K562 (cell line): Measurements from ENCODE around the gene RAVER2. TPM values are rescaled to one million over a fixed set of nuclear protein-coding genes. Genes with fewer than 3 reads are reported as not detected.

ENCODE experiments used
- ATAC-seq: fragments of 200-7000 bp; cut with Tn5 transposase; 3 replicates; pipeline ENCODE4 v1.9.1; 2020; ENCODE audit warnings: moderate library complexity
- BruUV-seq: library from RNA; stranded (reverse); fragments of 400-500 nt; replicated peaks from 2 replicates; lab custom pipeline; 2021; lab: Mats Ljungman, UMichigan
- CTCF ChIA-PET: fragments of 300-600 bp; formaldehyde crosslinking; extraction: SDS; loops from one replicate; lab custom pipeline; 2021; ENCODE audit warnings: low intra/inter-chr PET ratio; lab: Yijun Ruan, JAX
- POLR2A ChIA-PET: fragments of 300-600, 350-650 bp; sonication (Branson Sonifier 250); formaldehyde crosslinking; extraction: SDS; loops from one replicate; lab custom pipeline; 2021; ENCODE audit warnings: antibody characterized with exemption, inconsistent platforms; lab: Yijun Ruan, JAX
- DNase-seq, 4 experiments: peaks; one replicate each; pipeline versions ENCODE4 v3.0.0 to v3.0.0-alpha.2; 2011 to 2018; ENCODE audit warnings: low spot score in 3 of 4, mixed read lengths in 3 of 4; ENCODE audit errors: extremely low read depth in 1 of 4
- FAIRE-seq: peaks from 2 replicates; lab custom pipeline; 2011; peaks lifted over from hg19 to GRCh38; lab: Jason Lieb, UNC
- H2AFZ ChIP-seq: 2 replicates; pipeline ENCODE4 v1.6.0; 2011; ENCODE audit warnings: low read depth, low read length, control low read depth, inconsistent platforms
- H3K27ac ChIP-seq: fragments of 200-600 bp; 3 replicates; pipeline ENCODE4 v1.8.0; 2011; ENCODE audit warnings: low read depth, mild to moderate bottlenecking, control low read depth, inconsistent platforms, low read length, moderate library complexity, mixed read lengths; ENCODE audit errors: extremely low read depth
- H3K27me3 ChIP-seq, 2 experiments: fragments of 300-600 bp in 1 of 2; 2 replicates in 1 of 2; 3 replicates in 1 of 2; pipeline versions ENCODE4 v1.6.0 to v1.8.0; 2011; ENCODE audit warnings: inconsistent platforms in 2 of 2, low read length in 2 of 2, mild to moderate bottlenecking in 1 of 2, mixed read lengths in 1 of 2, moderate library complexity in 1 of 2; ENCODE audit not compliant: control insufficient read depth in 2 of 2, insufficient read depth in 2 of 2
- H3K36me3 ChIP-seq: fragments of 300-600 bp; 3 replicates; pipeline ENCODE4 v1.8.0; 2011; ENCODE audit warnings: mild to moderate bottlenecking, low read length, inconsistent platforms; ENCODE audit not compliant: control insufficient read depth, insufficient read depth
- H3K4me1 ChIP-seq, 2 experiments: fragments of 200-600 bp in 1 of 2; replicated peaks in 1 of 2; 2 replicates in 1 of 2; 3 replicates in 1 of 2; pipeline versions ENCODE4 v1.5.1 to v1.8.0; 2011; ENCODE audit warnings: inconsistent platforms in 2 of 2, low read length in 2 of 2, mild to moderate bottlenecking in 1 of 2, mixed read lengths in 1 of 2, moderate library complexity in 1 of 2; ENCODE audit not compliant: control insufficient read depth in 2 of 2, insufficient read depth in 2 of 2
- H3K4me2 ChIP-seq: 2 replicates; pipeline ENCODE4 v1.6.1; 2011; ENCODE audit warnings: low read length, control low read depth, inconsistent platforms, mixed read lengths; ENCODE audit not compliant: insufficient read depth
- H3K4me3 ChIP-seq: fragments of 200-600 bp; sonication (generic), shearing (Covaris generic); 2 replicates; pipeline ENCODE4 v1.5.1; 2016; ENCODE audit warnings: control low read depth, inconsistent platforms
- H3K79me2 ChIP-seq: fragments of 200-600 bp; 3 replicates; pipeline ENCODE4 v1.8.0; 2011; ENCODE audit warnings: low read length, inconsistent platforms; ENCODE audit not compliant: control insufficient read depth, insufficient read depth
- H3K9ac ChIP-seq, 2 experiments: 2 replicates each; pipeline versions ENCODE4 v1.6.0 to v1.6.1; 2011; ENCODE audit warnings: low read depth in 2 of 2, low read length in 2 of 2, control low read depth in 1 of 2, inconsistent platforms in 1 of 2, mild to moderate bottlenecking in 1 of 2, mixed read lengths in 1 of 2; ENCODE audit not compliant: insufficient read depth in 1 of 2
- H3K9me1 ChIP-seq: one replicate; pipeline ENCODE4 v1.6.0; 2011; ENCODE audit warnings: inconsistent platforms, mild to moderate bottlenecking, low read length, moderate library complexity; ENCODE audit not compliant: control insufficient read depth, insufficient read depth
- H3K9me3 ChIP-seq: replicated peaks from 2 replicates; pipeline ENCODE4 v1.5.1; 2011; ENCODE audit warnings: low read depth, low read length, inconsistent platforms; ENCODE audit not compliant: control insufficient read depth, insufficient read depth
- H4K20me1 ChIP-seq: replicated peaks from 2 replicates; pipeline ENCODE4 v1.6.1; 2011; ENCODE audit warnings: low read length, inconsistent platforms, mixed read lengths; ENCODE audit not compliant: control insufficient read depth, insufficient read depth
- CTCF ChIP-seq, 3 experiments: IDR thresholded peaks in 2 of 3; conservative IDR thresholded peaks in 1 of 3; 2 replicates each; pipeline ENCODE4 v1.5.1; 2011 to 2012; ENCODE audit warnings: low read length in 3 of 3, mild to moderate bottlenecking in 3 of 3, control low read depth in 2 of 3, improper control_type of control experiment in 1 of 3, inconsistent platforms in 1 of 3, low read depth in 1 of 3, mixed read lengths in 1 of 3, moderate library complexity in 1 of 3; ENCODE audit not compliant: insufficient read depth in 2 of 3
- ELF4 ChIP-seq: fragments of 450-650 bp; formaldehyde crosslinking; IDR thresholded peaks from 2 replicates; pipeline ENCODE4 v1.4.0; 2022; ENCODE audit warnings: missing genetic modification characterization
- FOXP1 ChIP-seq: sonication (generic); formaldehyde crosslinking; IDR thresholded peaks from 2 replicates; pipeline ENCODE4 v1.8.0; 2022; ENCODE audit warnings: mild to moderate bottlenecking, missing genetic modification reagents
- MYC ChIP-seq, 2 experiments: fragments of 250-450 bp in 1 of 2; sonication (Bioruptor Pico) in 1 of 2; IDR thresholded peaks; 2 replicates each; pipeline versions ENCODE4 v1.5.1 to v1.6.1; 2012 to 2021; ENCODE audit warnings: low read depth in 2 of 2, borderline replicate concordance in 1 of 2, improper control_type of control experiment in 1 of 2, low read length in 1 of 2, mild to moderate bottlenecking in 1 of 2, moderate library complexity in 1 of 2
- MYNN ChIP-seq, 2 experiments: sonication (generic); formaldehyde crosslinking in 1 of 2; IDR thresholded peaks; 2 replicates each; pipeline versions ENCODE4 v1.5.0 to v1.6.1; 2016 to 2020; ENCODE audit warnings: antibody characterized with exemption in 1 of 2, missing genetic modification reagents in 1 of 2
- NBN ChIP-seq: fragments of 450-650 bp; IDR thresholded peaks from 2 replicates; pipeline ENCODE4 v1.6.1; 2016; ENCODE audit warnings: low read depth, mild to moderate bottlenecking
- POLR3G ChIP-seq: IDR thresholded peaks from 2 replicates; pipeline ENCODE4 v1.6.1; 2011; ENCODE audit not compliant: insufficient read length, insufficient replicate concordance; ENCODE audit errors: extremely low read depth
- PRMT5 ChIP-seq: sonication (generic); formaldehyde crosslinking; IDR thresholded peaks from 2 replicates; pipeline ENCODE4 v1.5.0; 2020; ENCODE audit warnings: missing genetic modification reagents
- RBM25 ChIP-seq: fragments of 200-400 bp; formaldehyde crosslinking; IDR thresholded peaks from 2 replicates; pipeline ENCODE4 v1.6.1; 2018; ENCODE audit warnings: low read length, low read depth, moderate library complexity; ENCODE audit not compliant: severe bottlenecking
- SMC3 ChIP-seq: conservative IDR thresholded peaks from 2 replicates; pipeline ENCODE4 v1.6.1; 2011; ENCODE audit warnings: low read depth, low read length, improper control_type of control experiment; ENCODE audit not compliant: insufficient read depth
- U2AF1 ChIP-seq: fragments of 200-400 bp; formaldehyde crosslinking; optimal IDR thresholded peaks from 2 replicates; pipeline ENCODE3; 2017; ENCODE audit warnings: mild to moderate bottlenecking, low read depth, low read length, moderate library complexity
- ZBED1 ChIP-seq: IDR thresholded peaks from 2 replicates; pipeline ENCODE4 v1.6.1; 2014
- ZNF174 ChIP-seq: fragments of 250-450 bp; sonication (Bioruptor Pico); IDR thresholded peaks from 2 replicates; pipeline ENCODE4 v1.4.0; 2020; ENCODE audit warnings: mild to moderate bottlenecking
- ZNF274 ChIP-seq: IDR thresholded peaks from 2 replicates; pipeline ENCODE4 v1.6.1; 2011; ENCODE audit warnings: low read depth, mild to moderate bottlenecking, low read length, moderate library complexity, borderline replicate concordance
- ZNF586 ChIP-seq: fragments of 450-650 bp; formaldehyde crosslinking; conservative IDR thresholded peaks from 2 replicates; pipeline ENCODE4 v1.4.0; 2020; ENCODE audit warnings: mild to moderate bottlenecking, moderate library complexity
- ZNF592 ChIP-seq: fragments of 450-650 bp; IDR thresholded peaks from 2 replicates; pipeline ENCODE4 v1.6.1; 2017; ENCODE audit warnings: antibody characterized with exemption, mild to moderate bottlenecking
- whole genome bisulfite sequencing: fragments of 100-300 bp; shearing (Covaris generic); methylation state at CpG from one replicate; pipeline ENCODE4 v1.1.6; 2016; ENCODE audit warnings: low coverage, mixed read lengths; ENCODE audit not compliant: insufficient coverage; ENCODE audit errors: missing lambda C conversion rate; 5-methylcytosine and 5-hydroxymethylcytosine counted together
- in situ Hi-C: fragments of 300-500 bp; cut with MboI; formaldehyde crosslinking; loops from 4 replicates; pipeline ENCODE4 v1.15.0; 2018; ENCODE audit warnings: inconsistent platforms, mixed read lengths
- intact Hi-C: fragments of 100-400 bp; cut with micrococcal nuclease; formaldehyde crosslinking; loops from 2 replicates; pipeline ENCODE4 v1.14.2; 2022
- polyA plus RNA-seq, 8 experiments: library from polyadenylated mRNA; depleted of rRNA in 4 of 8; stranded (reverse) in 5 of 8; unstranded in 3 of 8; fragments of >200 nt; fragmentation: Nextera tagmentation in 2 of 8; fragmentation: Illumina TruSeq in 1 of 8; extraction: Ambion mirVana in 2 of 8; extraction: Trizol in 1 of 8; gene quantifications; 2 replicates each; pipeline versions ENCODE4 v1.2.1 to v1.2.3, GENCODE V29; 2011 to 2014; ENCODE audit warnings: inconsistent platforms in 1 of 8, missing spikeins in 1 of 8
- total RNA-seq, 7 experiments: library from RNA; depleted of rRNA in 6 of 7; stranded (reverse); fragments of >200 nt in 6 of 7; fragmentation: Illumina TruSeq in 2 of 7; extraction: Trizol in 2 of 7; gene quantifications; 2 replicates each; pipeline versions ENCODE4 v1.2.1 to v1.2.3, GENCODE V29; 2011 to 2021; ENCODE audit warnings: low replicate concordance in 1 of 7

RAVER2 gene
- total and polyA plus RNA-seq, 9 of the 15 experiments (the other 6 are each of a cell fraction or from before 2014, with no cell fraction given) = 1.8 to 6.1 (median 4.4) TPM

- Histone ChIP-seq H2AFZ (no peak overlapping the region), H3K4me3 (no peak overlapping the region), H3K9me1 (no peaks in the 10 kb centered on the region), H3K79me2 (no peaks in the 10 kb centered on the region), H3K4me2 (no peak overlapping the region), H3K36me3 (peaks cover 51% of the 10 kb centered on the region; the same call in 2 of the 3 replicates), H3K9ac (no peak overlapping the region), H3K27ac (no peak overlapping the region), H3K27me3 (no peaks in the 10 kb centered on the region), H3K9me3 (no peaks in the 10 kb centered on the region), H3K4me1 (no peaks in the 10 kb centered on the region), H4K20me1 (no peaks in the 10 kb centered on the region)
- intact Hi-C loops (no loop called here), in situ Hi-C loops (no loop called here)
- 79% methylated on average over 10 of the region's 10 CpGs for WGBS
- POLR2A ChIA-PET = interaction anchor here (1.0 kb wide), 1 partner anchor 13 kb away, joined by 3 read pairs; no protein-coding TSS in a partner anchor
- DNase-seq (no peak), FAIRE-seq (no peak), ATAC-seq (no peak)
- CTCF ChIA-PET = no interaction called here
- BruUV-seq = no TSS peak
- no peak for TF ChIP-seq CTCF (IDR thresholded peaks at IDR 0.05 in 2 of 3, conservative IDR thresholded peaks at IDR 0.05 in 1 of 3; ENCODE audit: insufficient read depth in 2 of 3, low read depth in 1 of 3, low read length in 3 of 3)
- TF ChIP-seq ZNF586 (CRISPR knock-in tag) = no peak
- TF ChIP-seq MYNN (IDR thresholded peaks at IDR 0.05) = no peak
- TF ChIP-seq MYNN (CRISPR knock-in tag; IDR thresholded peaks at IDR 0.05) = no peak
- TF ChIP-seq MYC (IDR thresholded peaks at IDR 0.05; ENCODE audit: low read depth, low read length) = no peak
- TF ChIP-seq MYC (CRISPR knock-in tag; IDR thresholded peaks at IDR 0.05; ENCODE audit: borderline replicate concordance, low read depth) = no peak
- no peak for TF ChIP-seq RBM25
- no peak for TF ChIP-seq ELF4 (CRISPR knock-in tag)
- TF ChIP-seq U2AF1 = no peak
- no peak for TF ChIP-seq POLR3G
- TF ChIP-seq NBN = no peak
- TF ChIP-seq ZBED1 = no peak
- TF ChIP-seq ZNF274 = no peak
- TF ChIP-seq ZNF174 = no peak
- no peak for TF ChIP-seq PRMT5 (CRISPR knock-in tag)
- TF ChIP-seq FOXP1 (CRISPR knock-in tag) = no peak
- no peak for TF ChIP-seq SMC3
- TF ChIP-seq ZNF592 = no peak
Observed at GRCh38 chr1:64846573-64847430, 101.9 kb downstream of the RAVER2 start.
